Glutamatergic neuron (in vitro differentiated cells): ENCODE data around the gene RASL11A. TPM values are rescaled to one million over a fixed set of nuclear protein-coding genes. Genes with fewer than 3 reads are reported as not detected.
"Not testable (repeated sequence)": the region's sequence is repeated elsewhere in the genome, so short reads cannot be mapped to it uniquely, and the experiment has no call there.

Experiments used
- DNase-seq: peaks from one replicate; pipeline ENCODE4 v3.0.0; 2022
- H3K27ac Mint-ChIP-seq: one replicate; pipeline ENCODE4 v1.8.0; 2020; ENCODE audit warnings: mild to moderate bottlenecking, mixed read lengths, inconsistent platforms; ENCODE audit not compliant: unreplicated experiment
- H3K27me3 Mint-ChIP-seq: one replicate; pipeline ENCODE4 v1.8.0; 2020; ENCODE audit warnings: mild to moderate bottlenecking, moderate library complexity, mixed read lengths, inconsistent platforms; ENCODE audit not compliant: unreplicated experiment
- H3K36me3 Mint-ChIP-seq: one replicate; pipeline ENCODE4 v1.8.0; 2020; ENCODE audit warnings: mild to moderate bottlenecking, mixed read lengths, inconsistent platforms; ENCODE audit not compliant: unreplicated experiment
- H3K4me1 Mint-ChIP-seq: one replicate; pipeline ENCODE4 v1.8.0; 2020; ENCODE audit warnings: mild to moderate bottlenecking, low read depth, mixed read lengths, inconsistent platforms; ENCODE audit not compliant: unreplicated experiment
- H3K4me3 Mint-ChIP-seq: one replicate; pipeline ENCODE4 v1.8.0; 2020; ENCODE audit warnings: mild to moderate bottlenecking, mixed read lengths, inconsistent platforms; ENCODE audit not compliant: unreplicated experiment
- H3K9me3 Mint-ChIP-seq: one replicate; pipeline ENCODE4 v1.8.0; 2020; ENCODE audit warnings: mild to moderate bottlenecking, moderate library complexity, mixed read lengths, inconsistent platforms; ENCODE audit not compliant: unreplicated experiment
- long read RNA-seq: library from polyadenylated mRNA; unstranded; transcript quantifications from one replicate; pipeline ENCODE4 v2.0.0, GENCODE V29; 2020; ENCODE audit not compliant: unreplicated experiment
- total RNA-seq: library from RNA; stranded (reverse); fragmentation: NEBNext Ultra II Directional; extraction: Animal tissue kit (Norgen Biotek cat#: 25700); gene quantifications from one replicate; pipeline ENCODE4 v1.2.1, GENCODE V29; 2021; ENCODE audit not compliant: unreplicated experiment
- TF ChIP-seq, protein P1 (sequence below): fragments of 200-600 bp; sonication (generic); IDR thresholded peaks from one replicate; pipeline ENCODE4 v1.5.0; 2021; ENCODE audit not compliant: partially characterized antibody, unreplicated experiment

The RASL11A gene, protein sequence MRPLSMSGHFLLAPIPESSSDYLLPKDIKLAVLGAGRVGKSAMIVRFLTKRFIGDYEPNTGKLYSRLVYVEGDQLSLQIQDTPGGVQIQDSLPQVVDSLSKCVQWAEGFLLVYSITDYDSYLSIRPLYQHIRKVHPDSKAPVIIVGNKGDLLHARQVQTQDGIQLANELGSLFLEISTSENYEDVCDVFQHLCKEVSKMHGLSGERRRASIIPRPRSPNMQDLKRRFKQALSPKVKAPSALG
- total RNA-seq: 1.8 TPM
- long read RNA-seq: 0 reads

DNA sequence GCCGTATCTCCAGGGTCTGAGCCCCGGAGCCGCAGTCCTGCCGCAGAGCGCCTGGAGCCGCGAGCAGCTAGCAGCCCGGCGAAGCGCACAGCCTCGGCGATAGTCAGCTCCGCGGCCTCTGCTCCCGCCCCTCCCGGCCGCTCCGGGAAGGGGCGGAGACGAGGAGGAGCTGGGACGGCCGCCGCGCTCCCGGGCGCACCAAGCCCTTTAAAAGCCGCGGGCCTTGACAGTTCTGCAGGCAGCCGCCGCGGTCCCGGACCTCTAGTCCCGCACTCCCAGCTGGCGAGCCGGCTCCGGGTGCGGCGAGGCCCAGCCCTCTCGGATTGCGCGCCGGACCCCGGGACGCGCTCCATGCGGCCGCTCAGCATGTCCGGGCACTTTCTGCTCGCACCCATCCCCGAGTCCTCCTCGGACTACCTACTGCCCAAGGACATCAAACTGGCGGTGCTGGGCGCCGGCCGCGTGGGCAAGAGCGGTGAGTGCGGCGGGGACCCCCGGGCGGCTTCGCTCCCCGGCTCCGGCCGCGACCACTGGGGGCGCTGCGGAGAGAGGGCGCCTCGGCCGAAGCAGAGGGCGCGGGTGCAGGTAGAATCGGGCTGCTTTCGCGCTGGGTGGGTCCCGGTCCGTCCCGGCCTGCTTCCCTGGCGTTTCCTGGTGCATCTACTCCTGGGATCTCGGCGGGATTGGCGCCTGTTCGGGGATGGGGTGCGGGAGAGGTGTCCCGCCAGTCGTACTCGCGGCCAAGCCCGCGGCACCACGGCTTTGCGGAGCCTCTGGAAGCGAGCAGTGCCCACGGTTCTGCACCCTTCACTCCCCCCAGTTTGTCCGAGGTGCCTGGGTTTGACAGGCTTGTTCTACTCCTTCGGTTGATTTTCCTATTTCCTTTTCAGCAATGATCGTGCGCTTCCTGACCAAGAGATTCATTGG lies at the start of gene RASL11A:
Gene RASL11A (plus strand): TSS at position 237 of the 927 bp plus-strand sequence. CDS start 115 bp downstream, at position 352.
- peak; percentile 89 for DNase-seq
- Mint-ChIP-seq H3K9me3 (no peaks in the 10 kb centered on the region), H3K36me3 (no peaks in the 10 kb centered on the region), H3K4me1 (peaks cover 6% of the 10 kb centered on the region), H3K4me3 (peak within 1 kb of the TSS; percentile 94), H3K27ac (peak within 1 kb of the TSS; percentile 85), H3K27me3 (peaks cover 6% of the 10 kb centered on the region)
- TF ChIP-seq, protein P1, sequence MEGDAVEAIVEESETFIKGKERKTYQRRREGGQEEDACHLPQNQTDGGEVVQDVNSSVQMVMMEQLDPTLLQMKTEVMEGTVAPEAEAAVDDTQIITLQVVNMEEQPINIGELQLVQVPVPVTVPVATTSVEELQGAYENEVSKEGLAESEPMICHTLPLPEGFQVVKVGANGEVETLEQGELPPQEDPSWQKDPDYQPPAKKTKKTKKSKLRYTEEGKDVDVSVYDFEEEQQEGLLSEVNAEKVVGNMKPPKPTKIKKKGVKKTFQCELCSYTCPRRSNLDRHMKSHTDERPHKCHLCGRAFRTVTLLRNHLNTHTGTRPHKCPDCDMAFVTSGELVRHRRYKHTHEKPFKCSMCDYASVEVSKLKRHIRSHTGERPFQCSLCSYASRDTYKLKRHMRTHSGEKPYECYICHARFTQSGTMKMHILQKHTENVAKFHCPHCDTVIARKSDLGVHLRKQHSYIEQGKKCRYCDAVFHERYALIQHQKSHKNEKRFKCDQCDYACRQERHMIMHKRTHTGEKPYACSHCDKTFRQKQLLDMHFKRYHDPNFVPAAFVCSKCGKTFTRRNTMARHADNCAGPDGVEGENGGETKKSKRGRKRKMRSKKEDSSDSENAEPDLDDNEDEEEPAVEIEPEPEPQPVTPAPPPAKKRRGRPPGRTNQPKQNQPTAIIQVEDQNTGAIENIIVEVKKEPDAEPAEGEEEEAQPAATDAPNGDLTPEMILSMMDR: peak; percentile 99

DNA sequence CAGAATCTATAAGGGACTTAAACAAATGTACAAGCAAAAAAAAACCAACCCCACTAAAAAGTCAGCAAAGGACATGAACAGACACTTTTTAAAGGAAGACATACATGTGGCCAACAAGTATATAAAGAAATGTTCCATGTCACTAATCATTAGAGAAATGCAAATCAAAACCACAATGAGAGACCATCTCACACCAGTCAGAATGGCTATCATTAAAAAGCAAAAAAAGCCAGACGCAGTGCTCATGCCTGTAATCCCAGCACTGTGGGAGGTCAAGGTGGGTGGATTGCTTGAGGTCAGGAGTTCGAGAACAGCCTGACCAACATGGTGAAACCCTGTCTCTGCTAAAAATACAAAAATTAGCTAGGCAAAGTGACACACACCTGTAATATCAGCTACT lies 48.5 kb upstream of the RASL11A start:
- H3K4me3 Mint-ChIP-seq, H3K9me3 Mint-ChIP-seq, DNase-seq, H3K27ac Mint-ChIP-seq, H3K4me1 Mint-ChIP-seq, H3K27me3 Mint-ChIP-seq: not testable (repeated sequence)
- peaks cover 12% of the 10 kb centered on the region for H3K36me3 Mint-ChIP-seq

DNA sequence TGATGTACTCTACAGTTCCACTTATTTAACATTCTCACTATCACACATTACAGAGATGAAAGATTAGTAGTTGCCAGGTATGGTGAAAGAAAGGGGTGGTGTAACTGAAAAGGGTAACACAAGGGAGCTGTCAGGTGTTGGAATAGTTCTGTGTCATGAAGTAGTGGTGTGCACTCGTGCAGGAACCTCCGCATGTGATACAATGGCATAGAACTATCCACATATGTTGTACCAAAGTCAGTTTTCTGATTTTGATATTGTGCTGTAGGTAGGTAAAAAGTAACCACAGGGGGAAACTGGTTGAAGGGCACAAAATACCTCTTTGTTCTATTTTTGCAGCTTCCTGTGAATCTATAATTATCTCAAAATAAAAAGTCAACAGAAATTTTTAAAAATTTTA lies 43.6 kb upstream of the RASL11A start:
- Mint-ChIP-seq H3K36me3 (peaks cover 2% of the 10 kb centered on the region), H3K9me3 (peaks cover 3% of the 10 kb centered on the region), H3K27ac (no peak overlapping the region), H3K27me3 (peaks cover 2% of the 10 kb centered on the region), H3K4me3 (no peak overlapping the region), H3K4me1 (no peaks in the 10 kb centered on the region)
- TF ChIP-seq, protein P1: no peak
- DNase-seq: no peak

DNA sequence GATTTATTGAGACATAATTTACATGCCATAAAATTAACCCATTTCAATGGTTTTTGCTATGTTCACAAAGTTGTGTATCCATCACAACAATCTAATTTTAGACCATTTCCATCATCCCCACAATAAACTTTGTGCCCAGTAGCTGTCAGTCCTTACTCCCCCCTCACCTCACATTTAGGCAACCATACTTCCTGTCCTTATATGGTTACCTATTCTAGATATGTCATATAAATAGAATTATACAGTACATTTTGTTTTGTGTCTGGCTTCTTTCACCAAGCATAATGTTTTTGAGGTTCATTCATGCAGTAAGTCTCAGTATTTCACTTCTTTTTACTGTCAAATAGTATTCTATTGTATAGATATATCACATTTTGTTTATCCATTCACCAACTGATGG lies 42.5 kb upstream of the RASL11A start:
- H3K27me3 Mint-ChIP-seq: peaks cover 2% of the 10 kb centered on the region
- peaks cover 11% of the 10 kb centered on the region for H3K36me3 Mint-ChIP-seq
- H3K9me3 Mint-ChIP-seq: peaks cover 1% of the 10 kb centered on the region
- TF ChIP-seq, protein P1: no peak
- H3K4me3 Mint-ChIP-seq: no peak overlapping the region
- H3K4me1 Mint-ChIP-seq: no peaks in the 10 kb centered on the region
- no peak for DNase-seq
- no peak overlapping the region for H3K27ac Mint-ChIP-seq

DNA sequence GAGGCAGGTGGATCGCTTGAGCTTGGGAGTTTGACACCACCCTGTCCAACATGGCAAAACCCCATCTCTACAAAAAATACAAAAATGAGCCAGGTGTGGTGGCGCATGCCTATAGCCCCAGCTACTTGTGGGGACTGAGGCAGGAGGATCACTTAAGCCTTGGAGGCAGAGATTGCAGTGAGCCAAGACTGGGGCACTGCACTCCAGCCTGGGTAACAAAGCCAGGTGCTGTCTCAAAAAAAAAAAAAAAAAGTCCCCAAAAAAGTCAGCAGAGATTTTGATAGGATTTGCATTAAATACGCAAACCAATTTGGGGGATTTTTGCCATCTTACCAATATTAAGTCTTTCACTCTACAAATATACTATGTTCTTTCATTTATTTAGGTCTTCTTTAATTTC lies 41.0 kb upstream of the RASL11A start:
- no peak overlapping the region for H3K27ac Mint-ChIP-seq
- peaks cover 1% of the 10 kb centered on the region for H3K9me3 Mint-ChIP-seq
- H3K4me3 Mint-ChIP-seq: no peak overlapping the region
- H3K4me1 Mint-ChIP-seq: no peaks in the 10 kb centered on the region
- DNase-seq: no peak
- TF ChIP-seq, protein P1: no peak
- peaks cover 2% of the 10 kb centered on the region for H3K27me3 Mint-ChIP-seq
- peaks cover 11% of the 10 kb centered on the region for H3K36me3 Mint-ChIP-seq
